GM20431 (cell line): ENCODE measurements around the gene ATP10A.

Experiments
- in situ Hi-C: fragments of 300-500 bp; cut with MseI, MboI; formaldehyde crosslinking; loops from one replicate; pipeline ENCODE4 v1.15.0; 2020; ENCODE audit warnings: low sequenced_read_pairs; ENCODE audit not compliant: unreplicated experiment

Gene ATP10A

GRCh38 chr15:25690673-25691543 lies 172.2 kb downstream of the ATP10A start:
- in situ Hi-C loops: no loop called here

GRCh38 chr15:25689592-25689991 lies 173.5 kb downstream of the ATP10A start:
- in situ Hi-C loops: no loop called here

DNA sequence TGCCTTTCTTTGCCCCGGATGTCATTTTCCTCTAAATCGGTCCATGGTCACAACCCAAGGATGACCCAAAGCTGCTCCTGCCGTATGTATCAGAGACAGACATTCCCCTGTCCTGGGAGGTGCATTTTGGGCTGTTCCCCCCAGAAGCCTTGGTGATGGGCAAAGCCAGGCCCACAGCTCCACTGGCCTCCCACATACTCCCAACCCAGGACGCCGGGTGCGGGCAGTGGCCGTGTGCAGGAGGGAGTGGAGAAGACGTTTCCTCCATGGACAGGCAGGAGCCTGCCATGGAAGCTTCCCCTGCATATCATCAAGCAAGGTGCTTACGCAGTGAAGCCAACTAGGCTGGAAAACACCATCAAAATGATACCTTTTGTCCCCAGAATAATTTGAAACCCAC lies 175.0 kb downstream of the ATP10A start:
- in situ Hi-C loops: no loop called here

- in situ Hi-C loops: no loop called here
Observed at GRCh38 chr15:25687689-25688088, 175.4 kb downstream of the ATP10A start.

DNA sequence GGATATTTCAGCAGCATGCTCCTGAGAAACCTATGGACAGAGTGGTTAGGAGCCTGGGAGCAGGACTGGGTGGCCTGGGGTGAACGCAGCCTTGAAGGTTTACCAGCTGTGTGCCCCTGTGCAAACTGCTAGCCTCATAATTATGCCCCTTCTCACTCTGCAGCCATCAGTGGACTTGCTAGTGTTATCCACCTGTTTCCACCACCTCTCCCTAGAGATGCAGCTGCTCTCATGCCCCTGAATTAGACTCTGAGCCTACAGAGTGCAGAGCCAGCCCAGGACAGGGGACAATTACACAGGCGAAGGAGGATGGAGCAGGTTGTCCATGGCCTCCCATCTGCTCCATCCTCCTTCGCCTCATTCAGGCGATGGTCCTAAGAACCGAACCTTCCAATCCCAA lies 175.9 kb downstream of the ATP10A start:
- in situ Hi-C loops: no loop called here

DNA sequence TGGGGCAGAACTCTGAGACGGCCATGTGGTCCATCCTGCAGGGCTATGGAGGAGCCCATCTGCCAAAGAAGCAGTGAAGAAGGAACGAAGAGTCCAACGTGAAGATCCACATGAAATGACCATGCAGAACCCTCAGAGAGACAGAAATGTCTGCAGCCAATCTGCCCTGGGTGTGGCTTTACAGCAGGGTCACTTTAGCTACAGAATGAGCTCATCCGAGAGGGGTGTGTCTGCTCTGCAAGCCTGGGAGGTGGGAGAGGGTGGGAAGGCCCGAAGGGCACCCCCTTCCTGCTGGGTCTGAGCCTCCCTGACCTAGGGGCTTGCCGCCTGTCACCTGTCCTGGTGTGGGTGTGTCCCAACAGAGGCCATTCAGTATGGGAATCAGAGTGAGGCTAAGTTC lies 176.3 kb downstream of the ATP10A start:
- in situ Hi-C loops: no loop called here

DNA sequence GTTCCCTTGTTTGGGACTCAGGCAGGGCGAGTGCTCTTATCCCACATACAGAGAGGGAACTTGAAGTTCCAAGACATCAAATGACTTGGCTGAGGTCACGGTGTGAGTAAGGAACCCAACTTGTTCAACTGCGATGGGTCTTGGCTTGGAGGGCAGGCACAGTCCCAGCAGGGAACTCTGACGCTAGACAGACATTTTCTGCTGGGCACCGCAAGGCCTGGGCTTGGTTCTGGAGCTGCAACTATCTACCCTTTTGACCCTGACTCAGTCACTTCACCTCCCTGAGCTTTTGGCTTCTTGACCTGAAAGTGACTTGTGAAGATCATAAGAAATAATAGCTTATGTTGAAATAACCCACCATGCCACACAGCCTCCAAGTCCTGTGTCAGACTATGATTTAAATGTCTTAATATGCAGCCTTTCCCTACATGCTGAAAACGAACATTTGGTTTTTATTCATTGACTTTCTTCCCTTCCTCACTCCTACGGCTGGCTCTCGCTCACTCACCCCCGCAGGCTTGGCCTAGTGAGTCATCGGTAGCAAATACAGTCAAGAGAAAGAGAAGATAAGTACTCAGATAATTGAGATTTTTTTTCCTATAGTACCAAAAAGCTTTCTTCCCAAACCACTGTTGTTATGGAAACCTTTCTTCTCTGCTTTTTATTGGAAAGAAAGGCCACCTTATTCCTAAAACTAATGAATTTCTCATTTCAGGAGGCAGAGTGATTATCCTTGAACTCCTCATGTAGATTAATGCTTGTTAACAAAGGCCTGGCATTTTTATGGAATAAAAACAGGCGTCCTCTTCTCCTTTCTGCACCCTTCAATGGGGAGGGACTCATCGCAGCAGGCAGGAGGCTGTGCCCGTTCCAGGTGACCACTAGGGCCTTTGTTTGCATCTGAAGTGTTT lies 178.4 kb downstream of the ATP10A start:
- in situ Hi-C loops: no loop called here

GRCh38 chr15:25683911-25684310 lies 179.2 kb downstream of the ATP10A start:
- in situ Hi-C loops: no loop called here

DNA sequence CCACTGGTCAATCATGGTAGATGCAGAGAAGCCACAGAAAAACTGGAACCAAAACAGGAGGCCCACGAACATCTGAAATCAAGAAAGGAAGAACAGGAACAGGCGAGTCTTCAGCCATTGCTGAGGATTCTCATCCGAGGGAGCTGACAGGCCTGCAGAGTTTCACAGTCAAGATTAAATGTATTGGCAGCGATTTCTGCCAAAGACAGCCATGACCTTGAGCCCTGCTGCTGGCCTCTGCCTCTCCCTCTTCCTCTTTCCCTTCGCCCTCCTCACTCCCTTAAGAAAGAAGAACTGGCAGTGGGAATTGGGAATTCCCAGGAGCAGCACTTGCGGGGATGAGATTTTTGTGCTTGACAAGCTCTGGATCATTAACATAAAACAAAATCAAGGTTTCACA lies 179.7 kb downstream of the ATP10A start:
- in situ Hi-C loops: no loop called here

- in situ Hi-C loops: no loop called here
Observed at GRCh38 chr15:25682340-25682739, 180.8 kb downstream of the ATP10A start.

- in situ Hi-C loops: no loop called here
Observed at GRCh38 chr15:25680686-25681025, 182.5 kb downstream of the ATP10A start.

DNA sequence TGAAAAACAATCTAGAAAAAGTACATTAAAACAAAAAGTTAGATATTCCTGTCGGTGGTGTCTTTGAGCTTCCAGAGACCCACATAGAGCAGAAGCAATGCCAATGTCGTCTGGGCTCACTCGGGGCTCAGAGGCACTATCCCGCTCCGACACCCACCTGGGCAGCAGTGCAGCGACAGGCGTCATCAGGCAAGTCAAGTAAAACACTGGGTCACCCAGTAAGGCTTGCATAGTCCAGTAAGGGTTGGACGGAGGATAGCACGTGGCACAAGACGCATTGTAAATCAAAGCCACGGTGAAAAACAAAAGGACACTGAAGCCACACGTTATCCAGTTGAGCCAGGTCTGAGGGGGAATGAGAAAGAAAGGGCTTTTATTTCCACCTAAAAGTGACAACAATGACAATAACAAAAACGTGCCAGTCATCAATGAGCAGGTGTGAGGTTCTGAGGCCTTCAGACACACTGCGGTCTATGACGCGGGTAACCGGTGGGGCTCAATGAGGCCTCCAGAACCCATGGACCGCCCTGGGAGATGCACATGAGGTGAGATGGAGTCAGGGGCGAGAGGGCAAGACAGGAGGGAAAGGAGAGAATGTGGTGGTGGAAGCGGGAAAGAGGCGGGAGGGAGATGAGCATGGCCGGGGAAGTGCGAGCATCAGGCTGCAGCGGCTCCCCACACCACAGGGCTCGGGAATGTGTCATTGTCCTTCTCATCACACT lies 183.0 kb downstream of the ATP10A start:
- in situ Hi-C loops: no loop called here

GRCh38 chr15:25679492-25679891 lies 183.6 kb downstream of the ATP10A start:
- in situ Hi-C loops: no loop called here

GRCh38 chr15:25678500-25678855 lies 184.6 kb downstream of the ATP10A start:
- in situ Hi-C loops: no loop called here

GRCh38 chr15:25677719-25678499 lies 185.2 kb downstream of the ATP10A start:
- in situ Hi-C loops: no loop called here

DNA sequence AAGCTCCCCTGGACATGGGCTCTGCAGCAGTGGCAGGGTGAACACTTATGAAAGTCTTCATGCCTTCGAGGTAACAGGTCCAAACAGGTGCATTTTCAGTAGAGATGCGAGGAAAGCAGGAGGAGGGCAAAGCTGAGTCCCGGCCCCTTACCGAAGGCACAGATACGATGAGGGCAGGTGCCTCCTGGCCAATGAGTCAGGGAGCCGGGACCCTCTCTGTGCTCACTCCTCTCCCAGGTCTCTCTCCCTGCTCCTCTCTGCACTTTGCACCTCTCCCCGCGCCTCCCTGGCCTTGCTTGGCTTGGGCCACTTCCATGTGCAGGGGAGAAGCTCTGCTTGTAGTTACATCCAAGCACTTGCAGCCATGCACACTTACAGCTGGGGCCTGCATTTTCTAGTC lies 187.1 kb downstream of the ATP10A start:
- in situ Hi-C loops: no loop called here

- in situ Hi-C loops: no loop called here
Observed at GRCh38 chr15:25675396-25675795, 187.7 kb downstream of the ATP10A start.

DNA sequence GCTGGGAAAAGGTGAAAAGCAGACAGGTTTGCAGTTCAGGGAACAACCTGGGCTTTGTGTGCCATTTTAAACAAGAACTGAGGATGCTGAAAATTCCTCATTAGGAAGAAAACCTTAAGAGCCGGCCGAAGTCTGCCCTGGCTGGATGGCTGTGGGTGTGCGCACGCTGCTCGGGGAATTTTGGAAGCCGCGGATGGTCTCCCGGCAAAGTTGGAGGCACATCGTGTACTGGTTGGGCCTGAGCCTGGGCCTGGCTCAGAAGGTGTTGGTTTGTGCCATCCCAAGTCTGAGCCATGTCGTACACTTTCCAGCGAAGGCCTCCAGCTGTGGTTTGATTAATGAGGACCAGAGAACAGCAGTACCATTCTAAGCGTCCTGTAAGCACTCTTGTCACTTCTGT lies 188.2 kb downstream of the ATP10A start:
- in situ Hi-C loops: no loop called here

DNA sequence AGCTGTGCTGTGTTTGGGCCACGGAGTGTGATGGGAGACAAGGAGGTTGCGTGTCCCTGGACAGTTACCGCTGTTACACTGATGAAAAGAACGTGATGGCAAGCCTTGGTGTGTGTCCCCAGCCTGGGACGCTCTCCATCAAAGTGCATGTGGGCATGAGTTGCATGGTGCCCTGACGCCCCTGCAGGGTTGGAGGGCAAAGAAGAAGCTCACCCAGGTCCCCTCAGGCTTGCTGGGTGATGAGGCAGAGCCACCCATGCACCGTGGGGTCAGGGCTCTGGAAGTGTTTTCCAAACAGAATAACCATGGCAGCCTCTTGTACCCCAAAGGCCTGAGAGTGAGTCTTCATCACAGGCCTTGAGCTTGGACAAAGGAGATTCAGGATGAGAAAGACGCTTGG lies 189.2 kb downstream of the ATP10A start:
- in situ Hi-C loops: no loop called here

- in situ Hi-C loops: no loop called here
Observed at GRCh38 chr15:25673351-25673750, 189.8 kb downstream of the ATP10A start.
